GM21381 (cell line): ENCODE measurements around the gene ING5.
A peak's percentile ranks its signal among the peaks of the same experiment; 100 is the strongest.
"Not testable (repeated sequence)": the region's sequence is repeated elsewhere in the genome, so short reads cannot be mapped to it uniquely, and the experiment has no call there.

Source experiments
- ATAC-seq: cut with Tn5 transposase; IDR thresholded peaks from one replicate; pipeline ENCODE4 v1.9.1; 2021; ENCODE audit warnings: mild to moderate bottlenecking, moderate library complexity; ENCODE audit not compliant: unreplicated experiment

Gene ING5

GRCh38 chr2:241755777-241756176 lies 53.9 kb downstream of the ING5 start:
- ATAC-seq, result no peak

DNA sequence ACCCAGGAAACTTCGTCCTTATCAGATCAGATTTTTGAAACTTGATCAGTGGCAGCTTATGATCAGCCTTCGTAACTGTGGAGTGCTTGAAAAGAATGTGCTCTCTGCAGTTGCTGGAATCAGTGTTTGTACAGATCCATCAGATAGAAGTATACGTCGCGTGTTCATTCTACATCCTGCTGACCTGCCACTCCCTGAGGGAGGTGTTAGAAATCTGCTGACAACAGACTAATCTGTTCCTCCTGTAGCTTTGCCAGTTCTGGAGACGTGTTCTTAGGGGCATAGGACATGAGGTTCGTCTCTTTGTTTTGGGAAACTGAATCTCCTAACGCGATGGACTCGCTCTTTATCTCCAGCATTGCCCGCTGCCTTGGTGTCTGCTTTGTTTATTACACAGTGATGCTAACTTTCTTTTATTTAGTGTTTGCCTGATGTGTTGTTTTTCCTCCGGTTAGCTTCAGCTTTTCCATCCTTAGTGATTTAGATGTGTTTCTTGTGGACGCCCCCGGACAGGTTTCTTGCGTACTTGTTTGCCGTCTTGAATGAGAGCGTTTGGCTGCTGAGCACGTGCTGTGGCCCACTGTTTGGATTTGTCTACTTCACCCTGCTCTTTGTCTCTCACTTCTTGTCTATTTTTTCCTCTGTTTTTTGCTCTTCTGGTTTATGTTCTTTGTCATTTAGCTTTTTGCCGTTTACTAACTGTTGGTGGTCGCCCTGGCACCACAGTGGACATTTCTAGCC lies 57.4 kb downstream of the ING5 start:
- ATAC-seq, result no peak

GRCh38 chr2:241759893-241760292 lies 58.1 kb downstream of the ING5 start:
- not testable (repeated sequence) for ATAC-seq

- ATAC-seq, result no peak
Observed at GRCh38 chr2:241760301-241760771, 58.5 kb downstream of the ING5 start.

DNA sequence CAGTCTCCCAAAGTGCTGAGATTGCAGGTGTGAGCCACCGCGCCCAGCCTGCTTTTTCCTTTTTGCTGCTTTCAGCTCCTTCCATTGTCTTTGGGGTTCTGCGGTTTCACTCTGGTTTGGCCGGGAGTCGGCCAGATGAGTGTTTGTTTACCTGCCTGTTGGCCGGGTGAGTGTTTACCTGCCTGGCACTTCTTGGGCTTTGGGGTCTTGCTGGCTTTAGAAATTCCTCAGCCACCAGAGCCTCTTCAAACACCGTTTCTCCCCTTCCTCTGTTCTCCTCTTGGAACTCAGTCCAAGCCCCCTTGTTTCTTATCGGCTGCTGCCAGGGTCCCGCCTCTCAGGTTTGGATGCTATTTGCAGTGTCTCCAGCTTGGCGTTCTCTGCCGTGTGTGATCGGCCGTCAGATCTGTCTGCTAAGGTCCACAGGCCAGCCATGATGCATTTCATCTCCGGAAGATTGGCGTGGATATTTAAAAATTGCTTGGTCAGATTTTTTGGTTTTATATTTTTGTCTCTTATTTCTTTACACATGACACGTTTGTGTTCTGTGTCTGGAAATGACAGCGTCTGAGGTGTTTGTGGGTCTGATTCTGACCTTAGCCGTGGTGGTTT lies 60.6 kb downstream of the ING5 start:
- no peak for ATAC-seq

DNA sequence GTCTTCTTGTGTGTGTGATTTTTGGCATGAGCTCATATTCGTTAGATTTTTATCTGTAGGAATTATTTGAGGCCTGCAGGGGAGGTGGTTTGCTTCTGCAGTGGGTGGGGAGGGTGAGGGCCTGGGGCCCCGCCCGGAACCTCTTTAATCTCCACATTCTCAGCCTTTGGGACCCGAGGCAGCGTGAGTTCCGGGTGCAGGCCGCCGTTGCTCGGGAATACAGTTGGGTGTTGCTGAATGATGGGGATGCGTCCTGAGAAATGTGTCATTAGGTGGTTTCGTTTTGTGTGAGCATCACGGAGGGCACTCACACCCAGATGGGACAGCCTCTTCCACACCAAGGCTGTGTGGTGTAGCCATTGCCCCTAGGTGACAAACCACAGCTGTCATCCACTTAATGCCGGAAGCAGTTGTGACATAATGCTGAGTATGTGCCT lies 61.1 kb downstream of the ING5 start:
- ATAC-seq, result peak; percentile 89

GRCh38 chr2:241763551-241764274 lies 61.9 kb downstream of the ING5 start:
- ATAC-seq, result no peak

- ATAC-seq, result no peak
Observed at GRCh38 chr2:241764275-241765241, 62.7 kb downstream of the ING5 start.

- ATAC-seq, result no peak
Observed at GRCh38 chr2:241767464-241768250, 65.8 kb downstream of the ING5 start.

DNA sequence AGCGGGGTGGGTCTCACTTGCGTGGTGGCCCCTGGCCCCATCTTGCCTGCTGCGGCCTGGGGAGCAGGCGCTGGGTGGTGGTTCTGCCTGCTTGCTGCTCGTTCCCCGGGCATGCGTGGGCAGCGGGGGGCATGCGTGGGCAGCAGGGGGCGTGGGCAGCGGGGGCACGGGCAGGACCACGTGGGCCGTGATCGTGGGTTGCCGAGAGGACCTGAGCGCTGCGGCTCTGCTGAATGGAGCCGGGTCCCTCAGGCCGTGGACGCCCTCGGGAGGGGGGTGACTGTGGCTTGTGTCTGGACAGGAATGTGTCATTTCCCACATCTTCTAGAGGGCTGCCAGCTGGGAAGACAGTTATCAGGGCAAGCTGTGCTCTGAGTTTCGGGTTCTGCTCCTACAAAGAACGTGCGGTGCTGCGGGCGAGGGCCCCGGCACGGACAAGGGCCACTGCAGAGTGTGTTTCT lies 66.4 kb downstream of the ING5 start:
- no peak for ATAC-seq

- ATAC-seq, result no peak
Observed at GRCh38 chr2:241768850-241769249, 67.0 kb downstream of the ING5 start.

GRCh38 chr2:241769819-241770184 lies 68.0 kb downstream of the ING5 start:
- ATAC-seq, result no peak

- no peak for ATAC-seq
Observed at GRCh38 chr2:241770185-241770935, 68.5 kb downstream of the ING5 start.

DNA sequence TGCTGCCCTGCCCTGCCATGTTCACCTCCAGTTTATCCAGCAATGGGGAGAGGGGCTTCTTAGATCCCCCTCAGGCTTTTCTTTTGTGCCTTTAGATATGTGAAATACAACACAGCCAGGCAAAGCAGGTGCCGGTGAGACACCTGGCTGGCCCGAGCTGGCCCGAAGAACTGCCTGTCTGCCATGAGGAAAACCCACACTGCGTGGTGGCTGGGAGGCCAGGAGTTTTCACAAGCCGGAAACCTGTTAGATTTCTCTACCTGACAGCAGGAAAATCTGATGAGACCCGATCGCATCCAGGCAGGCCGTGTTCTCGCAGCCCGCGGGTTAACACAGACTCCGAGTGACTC lies 69.1 kb downstream of the ING5 start:
- no peak for ATAC-seq

GRCh38 chr2:241771286-241772062 lies 69.6 kb downstream of the ING5 start:
- ATAC-seq, result no peak

DNA sequence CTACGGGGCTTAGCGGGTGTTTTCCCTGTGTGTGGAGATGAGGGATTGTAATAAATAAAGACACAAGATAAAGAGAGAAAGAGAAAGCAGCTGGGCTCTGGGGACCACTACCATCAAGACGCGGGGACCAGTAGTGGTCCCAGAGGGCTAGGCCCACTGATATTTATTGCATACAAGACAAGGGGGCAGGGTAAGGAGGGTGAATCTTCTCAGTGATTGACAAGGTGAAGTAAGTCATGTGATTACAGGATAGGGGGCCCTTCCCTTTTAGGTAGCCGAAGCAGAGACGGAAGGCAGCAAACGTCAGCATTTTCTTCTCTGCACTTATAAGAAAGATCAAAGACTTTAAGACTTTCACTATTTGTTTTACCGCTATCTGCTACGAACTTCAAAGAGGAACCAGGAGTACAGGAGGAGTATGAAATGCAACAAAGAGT lies 70.2 kb downstream of the ING5 start:
- ATAC-seq, result no peak

GRCh38 chr2:241773511-241774418 lies 71.9 kb downstream of the ING5 start:
- ATAC-seq, result no peak
